Measurements from ENCODE around the gene OR10A3.
A peak's percentile ranks its signal among the peaks of the same experiment; 100 is the strongest.

- TF ChIP-seq CTCF (IDR thresholded peaks at IDR 0.05), result peak; percentile 38 to 69 (median 58)
- TF ChIP-seq POLR2A (IDR thresholded peaks at IDR 0.05), result no peak
- TF ChIP-seq POLR2AphosphoS5 (IDR thresholded peaks at IDR 0.05), result no peak
These were observed 48.7 kb downstream of the OR10A3 start for GRCh38 chr11:7892840-7893254.

Data from breast epithelium (tissue), 3 donors.